VCaP (cell line): ENCODE measurements around the gene FANCI.

ENCODE experiments used
- H3K27ac ChIP-seq: fragments of 450-650 bp; 2 replicates; pipeline ENCODE4 v1.5.1; 2017
- CTCF ChIP-seq: fragments of 450-650 bp; conservative IDR thresholded peaks from 2 replicates; pipeline ENCODE4 v1.5.1; 2017; ENCODE audit warnings: mild to moderate bottlenecking, moderate library complexity

The FANCI gene

DNA sequence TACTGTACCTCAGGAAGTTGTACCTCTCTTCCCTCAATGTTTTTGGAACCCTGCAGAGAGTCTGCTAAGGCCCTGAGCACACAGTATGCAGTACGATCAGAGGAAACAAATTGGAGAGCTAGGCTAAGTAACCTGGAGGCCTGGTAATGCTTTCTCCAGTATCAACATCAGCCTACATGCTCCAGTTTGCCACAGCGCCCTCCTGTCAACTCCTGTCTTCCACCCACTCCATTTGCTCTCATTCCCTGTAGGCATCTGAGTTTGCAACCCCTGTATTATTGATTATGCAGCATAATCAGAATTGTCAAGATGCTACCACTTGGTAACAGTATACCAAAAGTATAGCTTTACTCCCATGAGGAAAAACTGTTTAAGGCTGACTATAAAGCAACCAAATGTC lies 76.4 kb downstream of the FANCI start:
- H3K27ac ChIP-seq = no peak overlapping the region
- TF ChIP-seq CTCF = no peak

GRCh38 chr15:89321521-89322410 lies 78.0 kb downstream of the FANCI start:
- TF ChIP-seq CTCF = no peak; the same call in 1 of the 2 replicates
- 0 out of 2 replicates have a peak overlapping the region, but pooled peaks have one; percentile 2 for H3K27ac ChIP-seq

GRCh38 chr15:89322822-89323221 lies 79.0 kb downstream of the FANCI start:
- H3K27ac ChIP-seq = no peak overlapping the region
- TF ChIP-seq CTCF = no peak

DNA sequence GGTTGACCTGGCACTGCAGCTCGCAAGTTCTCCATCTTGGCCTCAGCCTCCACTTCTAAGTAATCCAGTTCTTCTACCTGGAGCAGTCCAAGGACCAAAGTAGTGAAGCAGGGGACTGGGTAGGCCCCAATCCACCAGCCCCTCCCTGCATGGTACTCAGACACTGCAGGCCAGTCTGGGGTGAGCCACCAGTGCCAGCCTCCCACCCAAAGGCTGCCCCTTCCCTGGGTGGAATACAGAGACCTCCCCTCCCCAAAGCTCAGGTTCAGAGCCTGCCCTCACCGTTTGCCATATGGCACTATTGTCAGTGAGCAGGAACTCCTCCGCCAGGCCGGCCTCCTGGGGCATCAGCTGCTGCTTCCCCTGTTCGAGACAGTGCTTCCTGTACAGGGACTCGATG lies 80.0 kb downstream of the FANCI start:
- TF ChIP-seq CTCF = no peak
- no peak overlapping the region for H3K27ac ChIP-seq

DNA sequence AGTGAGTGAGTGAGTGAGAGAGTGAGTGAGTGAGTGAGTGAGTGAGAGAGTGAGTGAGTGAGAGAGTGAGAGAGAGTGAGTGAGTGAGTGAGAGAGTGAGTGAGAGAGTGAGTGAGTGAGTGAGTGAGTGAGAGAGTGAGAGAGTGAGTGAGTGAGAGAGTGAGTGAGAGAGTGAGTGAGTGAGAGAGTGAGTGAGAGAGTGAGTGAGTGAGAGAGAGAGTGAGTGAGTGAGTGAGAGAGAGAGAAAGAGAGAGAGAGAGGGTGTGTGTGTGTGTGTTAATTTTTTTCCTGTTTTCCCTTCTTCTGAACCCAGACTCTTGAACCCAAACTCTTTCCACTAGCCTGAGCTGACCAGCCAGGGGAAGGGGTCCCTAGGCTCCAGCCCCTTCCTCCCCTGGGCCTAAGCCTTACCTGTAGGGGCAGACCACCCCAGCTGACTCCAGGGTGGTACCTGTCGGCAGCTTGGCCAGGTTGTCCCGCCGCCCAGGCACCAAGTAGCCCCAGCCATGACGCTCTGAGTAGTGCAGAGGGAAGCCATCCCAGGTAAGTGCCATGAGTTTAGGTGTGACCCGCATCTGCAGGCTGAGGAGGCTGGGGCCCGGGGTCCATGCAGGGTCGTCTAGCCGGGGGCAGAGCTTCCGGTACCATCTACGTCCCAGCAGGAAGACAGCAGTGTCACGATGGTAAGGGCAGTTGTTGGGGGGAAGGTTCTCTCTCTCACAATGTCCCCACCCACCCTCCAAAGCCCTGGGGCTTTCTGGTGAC lies 81.4 kb downstream of the FANCI start:
- no peak for TF ChIP-seq CTCF
- no peak overlapping the region for H3K27ac ChIP-seq

DNA sequence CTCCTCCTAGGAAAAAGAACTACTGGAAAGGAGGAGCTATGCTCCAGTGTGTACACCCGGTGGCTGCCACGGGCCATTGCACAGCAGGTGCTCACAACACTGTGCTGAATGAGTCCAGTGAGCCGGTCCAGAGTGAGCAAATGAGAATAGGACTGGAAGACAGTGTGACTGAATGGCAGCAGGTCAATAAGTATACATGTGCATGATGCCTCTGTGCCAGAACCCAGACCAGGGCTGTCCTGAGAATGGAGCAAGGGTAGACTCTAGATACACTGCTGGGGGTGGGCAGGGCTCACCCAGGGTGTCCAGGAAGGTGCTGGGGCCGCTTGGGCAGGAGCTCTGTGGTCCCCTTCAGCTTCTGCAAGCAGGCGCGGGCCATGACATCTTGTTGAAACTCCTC lies 82.5 kb downstream of the FANCI start:
- TF ChIP-seq CTCF = no peak
- no peak overlapping the region for H3K27ac ChIP-seq

DNA sequence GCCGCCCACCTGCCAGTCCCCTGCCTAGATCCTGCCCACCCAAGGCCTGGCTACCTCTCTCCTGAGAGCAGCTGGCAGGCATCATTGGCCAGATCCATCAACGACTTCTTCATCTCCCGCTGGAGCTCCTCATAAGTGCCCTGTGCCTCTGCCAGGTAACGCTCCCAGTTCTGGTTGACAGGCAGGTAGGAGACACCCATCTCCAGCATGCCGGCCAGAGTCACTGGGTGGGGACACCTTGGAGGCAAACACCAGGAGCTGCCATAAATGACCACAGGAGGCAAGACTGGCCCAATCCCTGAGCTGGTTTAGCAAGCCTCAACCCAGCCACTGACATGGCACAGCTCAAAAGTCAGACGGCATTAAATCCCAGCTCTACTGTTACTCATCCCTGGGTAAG lies 83.3 kb downstream of the FANCI start:
- H3K27ac ChIP-seq = no peak overlapping the region
- TF ChIP-seq CTCF = no peak
